ENCODE data around the gene ALDH1A2. TPM values are rescaled to one million over a fixed set of nuclear protein-coding genes. Genes with fewer than 3 reads are reported as not detected.

ALDH1A2 gene
- total RNA-seq, 1 donor from 2014 or later, result 9.3 TPM

- H3K9me3 ChIP-seq, result no peaks in the 10 kb centered on the region
- intact Hi-C loops (cut with DNase I), result no loop called here
Measured at GRCh38 chr15:57949374-57949943, 116.1 kb downstream of the ALDH1A2 start.

GRCh38 chr15:57948351-57949289 is 116.9 kb downstream of the ALDH1A2 start:
- intact Hi-C loops (cut with DNase I), result no loop called here
- peaks cover 0 to 2% of the 10 kb centered on the region in 2 donors for H3K4me1 ChIP-seq
- no peak overlapping the region for H3K4me3 ChIP-seq
- DNase-seq (ENCODE audit: low spot score in 2 of 2), result no peak
- H3K27ac ChIP-seq, result no peak overlapping the region
- no peaks in the 10 kb centered on the region for H3K27me3 ChIP-seq
- no peaks in the 10 kb centered on the region for H3K36me3 ChIP-seq
- H3K9me3 ChIP-seq, result no peaks in the 10 kb centered on the region
- no peak for TF ChIP-seq CTCF (IDR thresholded peaks at IDR 0.05)

More at GRCh38 chr15:57949374-57949943, 116.1 kb downstream of the ALDH1A2 start:
- peaks cover 0 to 2% of the 10 kb centered on the region in 2 donors for H3K4me1 ChIP-seq
- DNase-seq (ENCODE audit: low spot score in 2 of 2), result no peak
- no peak overlapping the region for H3K27ac ChIP-seq
- no peak overlapping the region for H3K4me3 ChIP-seq
- no peaks in the 10 kb centered on the region for H3K27me3 ChIP-seq
- TF ChIP-seq CTCF (IDR thresholded peaks at IDR 0.05), result no peak
- H3K36me3 ChIP-seq, result no peaks in the 10 kb centered on the region

GRCh38 chr15:57947781-57948180 is 117.7 kb downstream of the ALDH1A2 start:
- no peak overlapping the region for H3K4me3 ChIP-seq
- intact Hi-C loops (cut with DNase I), result no loop called here
- H3K36me3 ChIP-seq, result no peaks in the 10 kb centered on the region
- H3K27ac ChIP-seq, result no peak overlapping the region
- TF ChIP-seq CTCF (IDR thresholded peaks at IDR 0.05), result no peak
- DNase-seq (ENCODE audit: low spot score in 2 of 2), result no peak
- H3K27me3 ChIP-seq, result no peaks in the 10 kb centered on the region
- peaks cover 0 to 2% of the 10 kb centered on the region in 2 donors for H3K4me1 ChIP-seq
- H3K9me3 ChIP-seq, result no peaks in the 10 kb centered on the region

GRCh38 chr15:57947282-57947681 is 118.2 kb downstream of the ALDH1A2 start:
- no peaks in the 10 kb centered on the region for H3K36me3 ChIP-seq
- DNase-seq (ENCODE audit: low spot score in 2 of 2), result no peak
- no peak overlapping the region for H3K4me3 ChIP-seq
- no peaks in the 10 kb centered on the region for H3K9me3 ChIP-seq
- intact Hi-C loops (cut with DNase I), result no loop called here
- TF ChIP-seq CTCF (IDR thresholded peaks at IDR 0.05), result no peak
- no peak overlapping the region for H3K27ac ChIP-seq
- peaks cover 0 to 2% of the 10 kb centered on the region in 2 donors for H3K4me1 ChIP-seq
- H3K27me3 ChIP-seq, result no peaks in the 10 kb centered on the region

GRCh38 chr15:57946491-57947048 is 118.9 kb downstream of the ALDH1A2 start:
- Histone ChIP-seq H3K27me3 (no peaks in the 10 kb centered on the region), H3K4me1 (peaks cover 0 to 2% of the 10 kb centered on the region in 2 donors), H3K4me3 (no peak overlapping the region), H3K36me3 (no peaks in the 10 kb centered on the region), H3K9me3 (no peaks in the 10 kb centered on the region), H3K27ac (no peak overlapping the region)
- intact Hi-C loops (cut with DNase I), result no loop called here
- no peak for DNase-seq (ENCODE audit: low spot score in 2 of 2)
- no peak for TF ChIP-seq CTCF (IDR thresholded peaks at IDR 0.05)

Measured in ascending aorta (tissue), 2 donors.